ENCODE measurements around the gene NSMCE4A.

DNA sequence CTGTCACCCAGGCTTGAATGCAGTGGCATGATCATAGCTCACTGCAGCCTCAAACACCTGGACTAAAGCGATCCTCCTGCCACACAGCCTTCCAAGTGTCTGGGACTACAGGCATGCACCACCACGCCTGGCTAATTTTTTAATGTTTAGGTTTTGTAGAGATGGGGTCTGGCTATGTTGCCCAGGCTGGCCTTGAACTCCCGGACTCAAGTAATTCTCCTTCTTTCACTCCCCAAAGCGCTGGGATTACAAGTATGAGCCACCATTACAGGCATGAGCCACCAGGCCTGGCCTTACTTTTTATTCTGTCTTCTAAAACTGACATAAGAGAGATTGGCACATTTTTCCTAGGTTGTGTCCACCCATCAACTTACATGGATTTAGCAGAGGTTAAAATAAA, 47.3 kb upstream of the NSMCE4A start:
- TF ChIP-seq, protein P1, sequence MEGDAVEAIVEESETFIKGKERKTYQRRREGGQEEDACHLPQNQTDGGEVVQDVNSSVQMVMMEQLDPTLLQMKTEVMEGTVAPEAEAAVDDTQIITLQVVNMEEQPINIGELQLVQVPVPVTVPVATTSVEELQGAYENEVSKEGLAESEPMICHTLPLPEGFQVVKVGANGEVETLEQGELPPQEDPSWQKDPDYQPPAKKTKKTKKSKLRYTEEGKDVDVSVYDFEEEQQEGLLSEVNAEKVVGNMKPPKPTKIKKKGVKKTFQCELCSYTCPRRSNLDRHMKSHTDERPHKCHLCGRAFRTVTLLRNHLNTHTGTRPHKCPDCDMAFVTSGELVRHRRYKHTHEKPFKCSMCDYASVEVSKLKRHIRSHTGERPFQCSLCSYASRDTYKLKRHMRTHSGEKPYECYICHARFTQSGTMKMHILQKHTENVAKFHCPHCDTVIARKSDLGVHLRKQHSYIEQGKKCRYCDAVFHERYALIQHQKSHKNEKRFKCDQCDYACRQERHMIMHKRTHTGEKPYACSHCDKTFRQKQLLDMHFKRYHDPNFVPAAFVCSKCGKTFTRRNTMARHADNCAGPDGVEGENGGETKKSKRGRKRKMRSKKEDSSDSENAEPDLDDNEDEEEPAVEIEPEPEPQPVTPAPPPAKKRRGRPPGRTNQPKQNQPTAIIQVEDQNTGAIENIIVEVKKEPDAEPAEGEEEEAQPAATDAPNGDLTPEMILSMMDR (IDR thresholded peaks at IDR 0.05): no peak
- TF ChIP-seq EZH2 (IDR thresholded peaks at IDR 0.05; ENCODE audit: borderline replicate concordance, insufficient read depth, low read depth, low read length, poor library complexity, severe bottlenecking): no peak

All from B cell (primary cell).